ENCODE measurements around the gene HHATL. TPM values are rescaled to one million over a fixed set of nuclear protein-coding genes. Genes with fewer than 3 reads are reported as not detected.

Gene HHATL
- total RNA-seq, 1 experiment from 2014 or later = not detected

DNA sequence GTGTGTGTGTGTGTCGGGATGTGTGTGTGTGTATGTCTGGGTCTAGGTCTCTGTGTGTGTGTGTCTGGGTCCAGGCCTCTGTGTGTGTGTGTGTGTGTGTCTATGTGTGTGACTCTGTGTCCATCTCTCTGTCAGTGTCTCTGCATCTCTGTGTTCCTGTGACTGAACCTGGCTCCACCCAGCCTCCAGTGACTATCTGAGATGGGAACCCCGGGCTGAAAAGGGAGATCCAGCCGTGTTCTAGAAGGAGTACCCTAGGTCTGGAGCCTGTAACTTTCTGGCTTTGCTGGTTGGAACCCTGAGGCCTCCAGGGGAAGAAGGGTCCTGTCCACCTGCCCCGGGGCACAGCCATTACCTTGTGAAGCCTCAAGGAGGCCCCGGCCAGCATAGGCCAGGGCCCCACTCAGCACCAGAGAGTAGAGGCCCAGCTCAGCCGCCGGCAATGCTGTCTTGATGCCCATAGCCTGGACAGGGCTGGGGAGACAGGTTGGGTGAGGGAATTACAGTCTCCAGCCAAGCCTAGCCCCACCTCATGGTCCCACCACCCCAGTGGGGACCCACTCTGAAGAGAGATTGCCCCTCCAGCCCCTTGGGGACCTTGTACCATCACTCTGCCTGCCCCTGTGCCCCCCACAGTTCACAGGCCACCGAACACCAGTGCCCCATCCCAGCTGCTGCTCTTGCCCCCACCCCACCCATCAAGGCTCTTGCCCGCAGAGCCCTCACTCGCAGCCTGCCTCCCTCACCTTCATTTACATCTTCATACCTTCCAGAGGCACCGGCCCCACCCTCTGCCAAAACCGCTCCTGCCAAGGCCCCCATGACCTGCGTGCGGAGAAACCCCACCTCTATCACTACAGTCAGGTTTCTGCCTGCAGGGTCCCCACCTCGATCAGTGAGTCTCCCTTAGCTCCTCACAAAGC is 2.0 kb downstream of the HHATL start:
- H3K4me3 ChIP-seq (ENCODE audit: low read depth in 2 of 2, low read length in 2 of 2) = no peak overlapping the region
- ChIA-PET POLR2A (no interaction called here), CTCF (no interaction called here)
- in situ Hi-C loops (cut with HindIII; ENCODE audit: low pct_unique_long_range_greater_than_20kb, low sequenced_read_pairs) = no loop called here
- no peaks in the 10 kb centered on the region for H3K4me1 ChIP-seq (ENCODE audit: control insufficient read depth, insufficient read depth, low read length)
- intact Hi-C loops (cut with micrococcal nuclease; ENCODE audit: unreplicated experiment) = no loop called here
- TF ChIP-seq, protein P1, sequence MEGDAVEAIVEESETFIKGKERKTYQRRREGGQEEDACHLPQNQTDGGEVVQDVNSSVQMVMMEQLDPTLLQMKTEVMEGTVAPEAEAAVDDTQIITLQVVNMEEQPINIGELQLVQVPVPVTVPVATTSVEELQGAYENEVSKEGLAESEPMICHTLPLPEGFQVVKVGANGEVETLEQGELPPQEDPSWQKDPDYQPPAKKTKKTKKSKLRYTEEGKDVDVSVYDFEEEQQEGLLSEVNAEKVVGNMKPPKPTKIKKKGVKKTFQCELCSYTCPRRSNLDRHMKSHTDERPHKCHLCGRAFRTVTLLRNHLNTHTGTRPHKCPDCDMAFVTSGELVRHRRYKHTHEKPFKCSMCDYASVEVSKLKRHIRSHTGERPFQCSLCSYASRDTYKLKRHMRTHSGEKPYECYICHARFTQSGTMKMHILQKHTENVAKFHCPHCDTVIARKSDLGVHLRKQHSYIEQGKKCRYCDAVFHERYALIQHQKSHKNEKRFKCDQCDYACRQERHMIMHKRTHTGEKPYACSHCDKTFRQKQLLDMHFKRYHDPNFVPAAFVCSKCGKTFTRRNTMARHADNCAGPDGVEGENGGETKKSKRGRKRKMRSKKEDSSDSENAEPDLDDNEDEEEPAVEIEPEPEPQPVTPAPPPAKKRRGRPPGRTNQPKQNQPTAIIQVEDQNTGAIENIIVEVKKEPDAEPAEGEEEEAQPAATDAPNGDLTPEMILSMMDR (IDR thresholded peaks at IDR 0.05) = no peak
- TF ChIP-seq POLR2AphosphoS5 (IDR thresholded peaks at IDR 0.05; ENCODE audit: low read depth, low read length) = no peak
- TF ChIP-seq TCF7L2 (IDR thresholded peaks at IDR 0.05; ENCODE audit: low read depth, low read length) = no peak
- no peak for TF ChIP-seq SIN3A (IDR thresholded peaks at IDR 0.05; ENCODE audit: borderline replicate concordance, insufficient read depth, low read depth, low read length)
- TF ChIP-seq, protein P2, sequence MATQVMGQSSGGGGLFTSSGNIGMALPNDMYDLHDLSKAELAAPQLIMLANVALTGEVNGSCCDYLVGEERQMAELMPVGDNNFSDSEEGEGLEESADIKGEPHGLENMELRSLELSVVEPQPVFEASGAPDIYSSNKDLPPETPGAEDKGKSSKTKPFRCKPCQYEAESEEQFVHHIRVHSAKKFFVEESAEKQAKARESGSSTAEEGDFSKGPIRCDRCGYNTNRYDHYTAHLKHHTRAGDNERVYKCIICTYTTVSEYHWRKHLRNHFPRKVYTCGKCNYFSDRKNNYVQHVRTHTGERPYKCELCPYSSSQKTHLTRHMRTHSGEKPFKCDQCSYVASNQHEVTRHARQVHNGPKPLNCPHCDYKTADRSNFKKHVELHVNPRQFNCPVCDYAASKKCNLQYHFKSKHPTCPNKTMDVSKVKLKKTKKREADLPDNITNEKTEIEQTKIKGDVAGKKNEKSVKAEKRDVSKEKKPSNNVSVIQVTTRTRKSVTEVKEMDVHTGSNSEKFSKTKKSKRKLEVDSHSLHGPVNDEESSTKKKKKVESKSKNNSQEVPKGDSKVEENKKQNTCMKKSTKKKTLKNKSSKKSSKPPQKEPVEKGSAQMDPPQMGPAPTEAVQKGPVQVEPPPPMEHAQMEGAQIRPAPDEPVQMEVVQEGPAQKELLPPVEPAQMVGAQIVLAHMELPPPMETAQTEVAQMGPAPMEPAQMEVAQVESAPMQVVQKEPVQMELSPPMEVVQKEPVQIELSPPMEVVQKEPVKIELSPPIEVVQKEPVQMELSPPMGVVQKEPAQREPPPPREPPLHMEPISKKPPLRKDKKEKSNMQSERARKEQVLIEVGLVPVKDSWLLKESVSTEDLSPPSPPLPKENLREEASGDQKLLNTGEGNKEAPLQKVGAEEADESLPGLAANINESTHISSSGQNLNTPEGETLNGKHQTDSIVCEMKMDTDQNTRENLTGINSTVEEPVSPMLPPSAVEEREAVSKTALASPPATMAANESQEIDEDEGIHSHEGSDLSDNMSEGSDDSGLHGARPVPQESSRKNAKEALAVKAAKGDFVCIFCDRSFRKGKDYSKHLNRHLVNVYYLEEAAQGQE (IDR thresholded peaks at IDR 0.05; ENCODE audit: insufficient read depth in 1 of 2, low read depth in 2 of 2, low read length in 1 of 2) = no peak
- no peak for ATAC-seq
- BruUV-seq (replicated peaks) = no TSS peak
- H3K27me3 ChIP-seq (ENCODE audit: control insufficient read depth, insufficient read depth, low read length) = no peaks in the 10 kb centered on the region
- H3K27ac ChIP-seq (ENCODE audit: low read length) = no peak overlapping the region
- H3K36me3 ChIP-seq (ENCODE audit: control insufficient read depth, insufficient read depth, low read length) = no peaks in the 10 kb centered on the region
- DNase-seq (ENCODE audit: low read depth, low spot score) = no peak
- H3K9me3 ChIP-seq (ENCODE audit: control insufficient read depth, insufficient read depth, low read depth, low read length) = no peaks in the 10 kb centered on the region

- DNase-seq (ENCODE audit: low read depth, low spot score) = no peak
- H3K4me3 ChIP-seq (ENCODE audit: low read depth in 2 of 2, low read length in 2 of 2) = no peak overlapping the region
- no peaks in the 10 kb centered on the region for H3K9me3 ChIP-seq (ENCODE audit: control insufficient read depth, insufficient read depth, low read depth, low read length)
- H3K27me3 ChIP-seq (ENCODE audit: control insufficient read depth, insufficient read depth, low read length) = no peaks in the 10 kb centered on the region
- in situ Hi-C loops (cut with HindIII; ENCODE audit: low pct_unique_long_range_greater_than_20kb, low sequenced_read_pairs) = no loop called here
- no TSS peak for BruUV-seq (replicated peaks)
- H3K36me3 ChIP-seq (ENCODE audit: control insufficient read depth, insufficient read depth, low read length) = no peaks in the 10 kb centered on the region
- H3K27ac ChIP-seq (ENCODE audit: low read length) = no peak overlapping the region
- no peak for TF ChIP-seq TCF7L2 (IDR thresholded peaks at IDR 0.05; ENCODE audit: low read depth, low read length)
- ChIA-PET CTCF (no interaction called here), POLR2A (no interaction called here)
- intact Hi-C loops (cut with micrococcal nuclease; ENCODE audit: unreplicated experiment) = no loop called here
- ATAC-seq = peak; percentile 41; the same call in 1 of the 2 replicates
- H3K4me1 ChIP-seq (ENCODE audit: control insufficient read depth, insufficient read depth, low read length) = no peaks in the 10 kb centered on the region
These were observed 3.1 kb downstream of the HHATL start for GRCh38 chr3:42699511-42699971.

- DNase-seq (ENCODE audit: low read depth, low spot score) (no peak), ATAC-seq (no peak)
- intact Hi-C loops (cut with micrococcal nuclease; ENCODE audit: unreplicated experiment) = no loop called here
- H3K36me3 ChIP-seq (ENCODE audit: control insufficient read depth, insufficient read depth, low read length) = no peaks in the 10 kb centered on the region
- in situ Hi-C loops (cut with HindIII; ENCODE audit: low pct_unique_long_range_greater_than_20kb, low sequenced_read_pairs) = no loop called here
- H3K4me1 ChIP-seq (ENCODE audit: control insufficient read depth, insufficient read depth, low read length) = no peaks in the 10 kb centered on the region
- H3K27me3 ChIP-seq (ENCODE audit: control insufficient read depth, insufficient read depth, low read length) = no peaks in the 10 kb centered on the region
- TF ChIP-seq POLR2AphosphoS5 (IDR thresholded peaks at IDR 0.05; ENCODE audit: low read depth, low read length) (no peak), TCF7L2 (IDR thresholded peaks at IDR 0.05; ENCODE audit: low read depth, low read length) (no peak), SIN3A (IDR thresholded peaks at IDR 0.05; ENCODE audit: borderline replicate concordance, insufficient read depth, low read depth, low read length) (no peak)
- TF ChIP-seq, protein P1 (IDR thresholded peaks at IDR 0.05) = no peak
- TF ChIP-seq, protein P2 (IDR thresholded peaks at IDR 0.05; ENCODE audit: insufficient read depth in 1 of 2, low read depth in 2 of 2, low read length in 1 of 2) = no peak
- H3K9me3 ChIP-seq (ENCODE audit: control insufficient read depth, insufficient read depth, low read depth, low read length) = no peaks in the 10 kb centered on the region
- POLR2A ChIA-PET = no interaction called here
- H3K27ac ChIP-seq (ENCODE audit: low read length) = no peak overlapping the region
- no TSS peak for BruUV-seq (replicated peaks)
- H3K4me3 ChIP-seq (ENCODE audit: low read depth in 2 of 2, low read length in 2 of 2) = no peak overlapping the region
- CTCF ChIA-PET = no interaction called here
These were observed 3.7 kb downstream of the HHATL start for GRCh38 chr3:42698911-42699230.

All from Panc1 (cell line).